ENCODE measurements around the gene ATG7.

The ATG7 gene

GRCh38 chr3:11543141-11543947 lies 271.1 kb downstream of the ATG7 start:
- no peak for DNase-seq

DNA sequence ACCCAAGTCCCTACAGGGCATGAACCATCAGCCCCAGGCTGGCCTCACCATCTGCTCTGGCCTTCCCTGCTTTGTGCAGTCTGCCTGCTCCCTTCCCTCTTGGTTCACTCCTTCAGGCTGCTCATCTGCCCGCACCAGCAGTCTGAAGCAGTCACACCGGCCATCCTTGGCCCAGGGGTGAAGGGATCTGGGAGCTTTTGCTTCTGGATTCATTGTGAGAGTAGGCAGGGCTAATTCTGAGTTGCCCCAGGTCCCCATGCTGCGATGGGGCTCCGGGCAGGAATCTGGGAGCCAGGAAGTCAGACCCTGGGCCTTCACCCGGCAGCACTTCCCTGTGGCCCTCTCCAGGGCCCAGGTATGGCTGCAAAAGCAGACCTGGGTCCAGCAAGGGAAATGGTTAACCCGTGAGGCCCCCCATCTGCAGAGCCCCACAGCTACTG lies 271.8 kb downstream of the ATG7 start:
- no peak for DNase-seq

DNA sequence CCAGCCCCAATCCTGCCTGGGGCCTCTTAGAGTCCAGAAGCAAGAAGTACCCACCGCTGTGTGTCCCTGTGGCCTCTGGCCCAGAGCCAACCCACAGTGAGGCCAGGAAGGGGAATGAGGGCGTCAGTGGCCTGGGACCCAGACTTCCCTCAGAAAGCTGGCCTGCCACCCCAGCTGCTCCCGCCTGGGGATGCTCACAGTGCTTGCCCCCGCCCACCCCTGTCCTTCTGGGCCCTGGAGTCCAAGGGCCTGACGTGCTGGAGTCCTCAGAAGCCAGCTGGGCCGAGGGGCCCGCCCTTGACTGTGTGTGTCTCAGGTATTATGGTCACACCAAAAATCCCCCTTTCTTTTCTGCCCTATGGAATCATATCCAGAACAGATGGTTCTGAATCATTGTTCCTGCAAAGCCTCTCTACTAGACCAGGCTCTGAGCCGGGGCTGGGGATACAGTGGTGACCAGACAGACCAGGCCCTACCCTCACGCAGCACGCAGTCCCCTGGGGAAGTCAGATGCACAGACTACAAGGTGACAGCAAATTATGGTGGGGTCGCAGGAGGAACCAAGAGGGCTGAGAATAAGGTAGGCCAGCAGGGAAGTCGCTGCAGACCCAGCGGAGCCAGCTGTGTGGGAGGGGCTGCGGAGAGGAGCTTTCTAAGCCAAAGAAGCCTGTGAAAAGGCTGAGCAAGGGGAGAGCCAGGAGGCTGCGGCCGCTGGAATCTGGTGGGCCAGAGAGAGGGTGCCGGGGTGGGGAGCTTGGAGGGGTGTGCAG lies 272.4 kb downstream of the ATG7 start:
- DNase-seq = no peak

DNA sequence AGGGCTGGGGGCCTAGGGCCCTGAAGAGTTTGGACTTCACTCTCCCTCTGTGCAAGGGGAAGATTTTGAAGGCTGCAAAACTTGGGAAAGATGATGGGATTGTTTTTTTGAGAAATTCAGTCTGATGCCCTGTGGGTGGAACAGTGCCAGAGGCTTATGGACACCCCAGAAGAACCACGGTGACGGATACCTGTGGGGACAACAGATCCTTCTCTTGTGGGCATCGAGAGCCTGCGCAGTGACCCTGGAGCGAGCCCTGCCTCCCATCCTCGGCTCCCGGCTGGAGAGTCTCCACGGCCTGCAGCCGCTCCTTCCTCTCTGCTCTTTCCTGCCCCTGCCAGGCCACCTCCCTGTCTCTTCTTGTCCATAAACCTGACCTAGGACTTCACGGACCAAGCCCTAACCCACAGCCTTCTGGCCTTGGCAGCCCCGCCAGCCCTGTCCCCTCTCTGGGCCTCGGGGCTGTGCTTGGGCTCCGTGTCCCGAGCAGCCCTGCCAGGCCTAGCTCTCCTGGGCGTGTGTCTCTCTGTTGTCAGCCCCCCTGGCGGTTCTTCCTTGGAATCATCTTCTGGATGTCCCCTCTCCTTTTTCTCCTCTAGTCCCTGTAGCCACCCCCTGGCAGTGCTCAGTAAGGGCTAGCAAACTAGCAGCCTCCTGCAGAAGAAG lies 273.1 kb downstream of the ATG7 start:
- no peak for DNase-seq

DNA sequence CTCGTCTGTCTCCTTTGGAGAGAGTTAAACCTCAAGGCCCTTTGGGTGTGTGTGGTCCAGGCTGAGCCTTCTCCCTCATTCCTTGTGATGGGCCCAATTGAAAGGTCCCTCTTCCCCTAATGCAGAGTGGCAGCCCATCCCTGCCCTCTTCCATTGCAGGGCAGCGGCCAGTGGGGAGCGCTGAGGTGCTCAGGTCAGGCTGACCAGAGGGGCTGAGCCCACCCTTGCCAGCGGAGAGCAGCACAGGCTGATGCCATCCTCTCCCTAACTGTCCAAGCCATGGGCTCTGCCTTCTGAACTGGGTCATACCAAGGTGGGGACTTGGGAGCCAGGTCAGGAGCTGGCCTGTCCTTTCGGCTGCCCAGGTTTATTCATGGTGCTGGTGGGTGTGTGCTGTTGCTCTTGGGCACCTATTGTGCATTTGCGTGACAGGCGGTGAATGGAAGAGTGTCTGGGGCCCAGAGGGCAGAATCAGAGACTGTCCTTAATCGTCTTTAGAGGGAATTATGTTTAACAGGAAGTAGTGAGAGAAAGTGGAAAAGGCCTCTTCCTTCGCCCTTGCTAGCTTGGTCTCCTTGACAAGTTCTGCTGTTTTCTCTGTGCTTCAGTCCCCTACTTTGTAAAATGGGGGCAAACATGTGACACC lies 274.6 kb downstream of the ATG7 start:
- no peak for DNase-seq

- DNase-seq = no peak
Measured at GRCh38 chr3:11547498-11547897, 275.3 kb downstream of the ATG7 start.

DNA sequence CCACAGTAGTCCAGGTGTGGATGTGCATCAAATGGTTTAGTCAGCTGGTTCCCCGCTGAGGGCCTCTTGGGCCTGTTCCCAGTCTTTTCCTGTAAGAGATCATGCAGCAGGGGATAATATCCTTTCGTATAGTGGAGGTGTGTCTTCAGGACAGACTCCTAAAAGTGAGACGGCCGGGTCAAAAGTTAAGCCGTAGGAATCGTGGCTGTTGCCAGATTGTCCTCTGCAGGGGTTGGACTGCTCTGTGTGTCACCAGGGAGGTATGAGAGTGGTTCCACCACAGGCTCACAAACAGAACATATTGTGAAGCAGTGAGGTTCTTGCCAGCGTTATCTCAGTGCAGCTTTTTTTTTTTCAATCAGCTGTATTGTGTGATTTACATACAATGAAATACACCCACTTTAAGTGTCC lies 276.5 kb downstream of the ATG7 start:
- DNase-seq = no peak

- no peak for DNase-seq
Measured at GRCh38 chr3:11549580-11550140, 277.5 kb downstream of the ATG7 start.

DNA sequence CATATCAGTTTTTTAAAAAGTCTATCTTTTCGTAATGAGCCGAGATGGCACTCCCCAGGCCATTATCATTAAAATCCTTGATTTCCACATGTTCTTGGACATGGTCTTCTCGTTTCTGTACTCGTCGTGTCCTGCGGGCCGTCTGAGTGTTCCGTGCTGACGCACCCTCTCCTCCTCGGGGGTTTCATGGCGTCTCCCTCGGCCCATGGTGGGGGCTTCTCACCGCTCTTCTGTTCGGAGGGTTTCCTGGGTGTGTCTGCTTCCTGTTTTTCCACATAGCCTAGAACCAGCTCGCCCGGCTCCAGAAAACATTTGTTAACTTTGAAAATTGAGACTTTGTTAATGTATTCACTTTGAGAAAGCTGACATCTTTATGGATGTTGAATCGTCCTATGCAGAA lies 278.8 kb downstream of the ATG7 start:
- no peak for DNase-seq

- DNase-seq = no peak
Measured at GRCh38 chr3:11552289-11553264, 280.4 kb downstream of the ATG7 start.

- DNase-seq = no peak
Measured at GRCh38 chr3:11553436-11554235, 281.4 kb downstream of the ATG7 start.

DNA sequence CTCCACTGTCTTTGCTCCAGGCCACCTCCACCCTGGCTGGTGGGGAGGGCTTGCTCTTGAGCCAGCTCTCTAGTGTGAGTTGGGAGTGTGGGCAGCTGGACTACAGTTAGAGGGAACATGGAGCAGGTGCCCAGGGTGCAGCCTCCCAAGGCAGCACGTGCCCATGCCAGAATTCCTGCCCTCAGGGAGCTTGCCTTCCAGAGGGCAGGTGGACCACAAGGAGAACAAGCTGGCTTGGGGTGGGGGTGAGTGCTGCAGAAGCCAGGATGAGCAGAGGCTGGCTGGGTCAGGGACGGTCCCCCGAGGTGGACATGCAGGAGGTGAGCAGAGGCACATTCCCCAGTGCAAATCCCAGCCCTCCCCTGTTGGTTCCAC lies 282.0 kb downstream of the ATG7 start:
- DNase-seq = no peak

DNA sequence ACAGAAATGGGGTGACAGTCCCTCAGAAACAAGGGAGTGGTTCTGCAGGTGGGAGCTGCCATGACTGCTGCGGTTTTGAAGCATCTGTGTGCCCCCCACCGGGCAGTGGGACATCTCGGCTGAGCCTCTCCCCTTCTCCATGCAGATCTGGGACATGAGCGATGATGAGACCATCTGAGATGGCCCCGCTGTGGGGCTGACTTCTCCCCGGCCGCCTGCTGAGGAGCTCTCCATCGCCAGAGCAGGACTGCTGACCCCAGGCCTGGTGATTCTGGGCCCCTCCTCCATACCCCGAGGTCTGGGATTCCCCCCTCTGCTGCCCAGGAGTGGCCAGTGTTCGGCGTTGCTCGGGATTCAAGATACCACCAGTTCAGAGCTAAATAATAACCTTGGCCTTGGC lies 282.5 kb downstream of the ATG7 start:
- no peak for DNase-seq

DNA sequence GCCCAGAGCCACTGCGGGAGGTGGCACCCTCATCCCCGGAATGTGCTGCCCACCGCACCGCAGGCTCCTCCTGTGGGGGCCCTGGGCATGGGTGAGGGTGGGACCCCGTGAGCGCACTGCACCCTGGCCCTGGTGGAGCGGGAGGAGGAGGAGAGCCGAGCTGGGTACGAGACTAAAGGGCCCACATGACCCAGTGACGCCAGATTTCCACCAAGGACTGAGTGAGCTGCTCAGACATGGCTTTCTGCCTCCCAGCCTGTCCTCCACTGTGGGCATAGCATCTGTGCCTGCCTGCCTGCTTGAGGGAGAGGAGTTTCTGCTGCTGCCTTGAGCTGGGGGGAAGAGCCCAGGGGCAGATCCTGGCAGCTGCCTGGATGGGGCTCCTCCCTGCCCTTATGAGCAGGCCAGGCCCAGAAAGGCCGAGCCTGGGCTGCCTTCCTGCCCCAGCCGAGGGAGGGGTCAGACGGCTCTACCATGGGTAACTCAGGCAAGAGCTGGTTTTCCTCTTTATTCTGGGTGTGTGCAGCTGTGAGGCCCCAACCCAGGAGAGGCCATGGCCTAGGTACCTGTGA lies 283.1 kb downstream of the ATG7 start:
- no peak for DNase-seq

GRCh38 chr3:11555881-11556633 lies 283.9 kb downstream of the ATG7 start:
- no peak for DNase-seq

- no peak for DNase-seq
Measured at GRCh38 chr3:11556851-11557644, 284.9 kb downstream of the ATG7 start.

- DNase-seq = no peak
Measured at GRCh38 chr3:11558002-11558401, 285.8 kb downstream of the ATG7 start.

DNA sequence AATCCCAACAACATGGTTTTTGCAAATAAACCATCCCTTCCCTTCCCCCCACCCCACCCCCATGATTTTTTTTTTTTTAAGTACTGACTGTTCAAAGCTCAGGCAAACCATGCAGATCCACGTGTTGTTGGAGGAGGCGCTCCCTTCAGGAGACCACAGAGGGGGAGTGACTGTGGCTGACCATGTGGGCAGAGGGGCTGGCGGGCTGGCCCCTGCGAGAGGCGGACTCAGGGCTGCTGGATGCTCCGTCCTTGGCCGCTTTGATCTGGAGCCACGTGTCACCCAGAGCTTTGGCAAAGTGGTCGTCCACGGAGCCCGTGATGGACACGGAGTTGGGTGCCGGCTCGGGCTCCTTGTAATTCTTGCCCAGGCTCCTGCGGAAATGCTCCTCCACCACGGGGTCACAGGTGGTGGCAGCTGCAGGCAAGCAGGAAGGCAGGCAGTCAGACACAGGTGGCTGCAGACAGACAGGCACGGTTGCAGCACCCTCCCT lies 286.3 kb downstream of the ATG7 start:
- DNase-seq = no peak
